Activated CD4-positive, alpha-beta T cell treated with anti-CD3 and anti-CD28 coated beads for 36 hours (primary cell): Measurements from ENCODE around the gene MICALL1. TPM values are rescaled to one million over a fixed set of nuclear protein-coding genes. Genes with fewer than 3 reads are reported as not detected.

Experiments used
- ATAC-seq: fragments of 200-7000 bp; cut with Tn5 transposase; one replicate; pipeline ENCODE4 v1.10.0; 2021; ENCODE audit warnings: mild to moderate bottlenecking, moderate library complexity
- CTCF ChIA-PET: fragments of 350-600 bp; sonication (Branson Sonifier 250); formaldehyde crosslinking; loops from one replicate; lab custom pipeline; 2021; ENCODE audit warnings: antibody characterized with exemption; lab: Charles Lee
- POLR2A ChIA-PET: fragments of 350-600 bp; sonication (Branson Sonifier 250); formaldehyde crosslinking; loops from one replicate; lab custom pipeline; 2021; ENCODE audit warnings: antibody characterized with exemption, inconsistent platforms; lab: Charles Lee
- DNase-seq: peaks from one replicate; pipeline ENCODE4 v3.0.0-alpha.2; 2020
- H3K27ac Mint-ChIP-seq: one replicate; pipeline ENCODE4 v1.8.0; 2021; ENCODE audit warnings: mixed read lengths
- H3K27me3 Mint-ChIP-seq: one replicate; pipeline ENCODE4 v1.8.0; 2021; ENCODE audit warnings: mixed read lengths
- H3K36me3 Mint-ChIP-seq: one replicate; pipeline ENCODE4 v1.8.0; 2021; ENCODE audit warnings: low read depth, mixed read lengths
- H3K4me1 Mint-ChIP-seq: one replicate; pipeline ENCODE4 v1.8.0; 2021; ENCODE audit warnings: mixed read lengths
- H3K4me3 Mint-ChIP-seq: one replicate; pipeline ENCODE4 v1.8.0; 2021; ENCODE audit warnings: mild to moderate bottlenecking, moderate library complexity, mixed read lengths
- H3K9me3 Mint-ChIP-seq: one replicate; pipeline ENCODE4 v1.8.0; 2021; ENCODE audit warnings: low read depth, mixed read lengths
- intact Hi-C, 2 experiments: fragments of 100-400 bp; cut with DNase I in 1 of 2; cut with micrococcal nuclease in 1 of 2; formaldehyde crosslinking; loops; one replicate each; pipeline versions ENCODE4 v1.14.2 to v1.15.1; 2022 to 2024; cut with DNase I, micrococcal nuclease
- microRNA-seq: library from miRNA; unstranded; fragments of <30 nt; microRNA quantifications from one replicate; pipeline ENCODE4 v1.2.0, GENCODE V29; 2021; ENCODE audit warnings: borderline replicate concordance
- total RNA-seq, 2 experiments: library from RNA; stranded (reverse); gene quantifications; one replicate each; pipeline ENCODE4 v1.2.3, GENCODE V29; 2021

Gene MICALL1
- total RNA-seq, 2 experiments from 2014 or later: 11.2 to 11.8 TPM

DNA sequence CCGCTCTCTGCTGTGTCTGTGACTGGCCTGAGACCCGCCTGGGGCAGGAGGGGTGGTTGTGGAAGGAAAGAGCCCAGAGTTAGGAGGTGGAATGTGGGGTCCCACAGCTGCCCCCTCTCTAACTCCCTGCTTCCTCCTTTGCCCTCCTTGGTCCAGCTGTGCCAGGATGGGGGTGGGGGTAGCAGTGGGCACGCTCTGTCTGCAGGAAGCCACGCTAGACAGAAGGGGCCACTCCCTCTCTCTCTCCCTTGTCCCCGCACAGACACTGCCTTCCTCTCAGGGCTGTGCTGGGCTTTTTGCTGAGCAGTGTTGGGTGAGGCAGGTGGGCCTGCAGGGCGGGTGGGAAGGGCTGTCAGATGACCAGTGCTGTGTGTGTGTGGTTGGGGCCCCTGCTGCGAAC is 80.3 kb downstream of the MICALL1 start:
- no peaks in the 10 kb centered on the region for H3K9me3 Mint-ChIP-seq
- no peaks in the 10 kb centered on the region for H3K4me1 Mint-ChIP-seq
- no peak for DNase-seq
- ChIA-PET POLR2A (no interaction called here), CTCF (no interaction called here)
- intact Hi-C loops: no loop called here
- H3K36me3 Mint-ChIP-seq: no peaks in the 10 kb centered on the region
- no peaks in the 10 kb centered on the region for H3K27me3 Mint-ChIP-seq
- H3K4me3 Mint-ChIP-seq: no peak overlapping the region
- no peak for ATAC-seq
- no peak overlapping the region for H3K27ac Mint-ChIP-seq

DNA sequence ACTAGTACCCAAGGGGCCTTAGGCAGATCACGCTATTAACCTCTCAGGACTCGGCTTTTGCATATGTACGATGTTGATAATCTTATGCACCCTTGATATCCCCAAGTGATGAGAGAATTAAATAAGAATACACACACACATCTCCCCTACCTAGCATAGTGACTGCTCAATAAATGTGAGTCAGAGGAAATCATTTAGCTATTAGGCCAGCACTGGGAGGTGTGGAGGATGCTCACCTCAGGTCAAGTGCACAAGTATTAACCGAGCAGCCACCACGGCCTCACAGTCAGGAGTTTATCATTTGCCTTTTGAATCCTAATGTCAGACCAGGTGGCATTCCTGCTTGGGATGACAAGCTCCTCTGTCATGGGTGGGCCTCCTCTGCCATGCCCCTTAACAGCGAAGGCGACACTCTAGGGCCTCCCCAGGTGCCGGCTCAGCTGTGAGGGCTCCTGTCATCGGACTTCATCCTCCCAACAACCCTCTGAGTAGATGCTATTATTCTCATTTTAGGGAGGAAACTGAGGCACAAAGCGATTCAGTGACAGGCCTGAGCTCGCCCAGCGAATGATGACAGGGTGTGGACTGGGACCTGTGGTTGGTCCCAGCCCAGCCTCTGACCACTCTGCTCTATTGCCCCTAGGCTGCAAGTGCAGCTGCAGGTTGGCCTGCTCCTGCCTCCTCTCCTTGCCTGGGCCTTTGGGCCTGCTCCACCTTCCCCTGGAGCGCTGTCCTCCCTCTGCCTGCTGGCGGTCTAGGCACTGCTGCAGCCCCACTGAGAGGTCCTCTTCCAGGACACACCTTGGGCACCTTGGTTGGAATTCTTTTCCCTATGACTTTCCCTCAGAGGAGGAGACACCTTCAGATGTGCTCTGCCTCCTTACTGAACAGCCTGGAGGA is 83.3 kb downstream of the MICALL1 start:
- intact Hi-C loops: loop anchor here in 1 of 2 experiments (10.0 kb wide), 1 partner anchor 55 kb away; no protein-coding TSS in a partner anchor
- Mint-ChIP-seq H3K4me1 (no peaks in the 10 kb centered on the region), H3K27ac (no peak overlapping the region), H3K9me3 (no peaks in the 10 kb centered on the region), H3K4me3 (no peak overlapping the region), H3K27me3 (no peaks in the 10 kb centered on the region), H3K36me3 (no peaks in the 10 kb centered on the region)
- CTCF ChIA-PET: interaction anchor here (0.6 kb wide), 1 partner anchor 24 kb away, joined by 3 read pairs; no protein-coding TSS in a partner anchor
- no peak for ATAC-seq
- POLR2A ChIA-PET: no interaction called here
- no peak for DNase-seq

DNA sequence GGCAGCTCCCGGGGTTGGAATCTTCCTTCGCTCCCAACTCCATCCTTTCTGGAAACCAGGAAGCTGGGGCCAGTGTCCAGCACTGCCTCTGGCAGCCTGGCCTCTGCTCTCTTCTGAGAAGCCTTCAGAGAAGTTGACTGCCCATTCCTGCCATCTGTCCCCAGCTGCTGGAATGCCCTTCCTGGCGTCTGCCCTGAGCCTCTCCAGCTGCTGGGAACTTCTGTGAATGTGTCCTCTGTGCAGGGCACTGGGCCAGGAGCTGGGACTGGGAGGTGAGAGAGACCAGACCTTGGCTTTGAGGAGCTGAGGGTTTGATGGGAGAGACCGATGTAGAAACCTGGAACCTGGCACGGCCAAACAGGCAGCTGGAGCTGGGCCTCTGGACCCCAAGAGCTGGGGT is 84.2 kb downstream of the MICALL1 start:
- CTCF ChIA-PET: no interaction called here
- no peak for ATAC-seq
- no peak overlapping the region for H3K4me3 Mint-ChIP-seq

DNA sequence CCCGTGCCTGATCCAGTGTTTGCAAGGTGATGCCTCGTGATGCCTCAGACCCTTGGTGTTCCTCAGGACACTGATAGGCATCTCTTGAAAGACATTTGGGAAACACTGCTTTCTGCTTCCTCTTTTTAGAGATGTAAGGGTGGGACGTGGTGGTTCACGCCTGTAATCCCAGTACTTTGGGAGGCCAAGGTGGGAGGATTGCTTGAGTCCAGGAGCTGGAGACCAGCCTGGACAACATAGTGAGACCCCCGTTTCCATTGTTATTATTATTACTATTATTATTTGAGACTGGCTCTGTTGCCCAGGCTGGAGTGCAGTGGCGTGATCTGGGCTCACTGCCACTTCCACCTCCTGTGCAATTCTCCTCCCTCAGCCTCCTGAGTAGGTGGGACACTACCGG is 84.8 kb downstream of the MICALL1 start:
- POLR2A ChIA-PET: no interaction called here
- Mint-ChIP-seq H3K4me1 (no peaks in the 10 kb centered on the region), H3K27me3 (no peaks in the 10 kb centered on the region), H3K4me3 (no peak overlapping the region), H3K9me3 (no peaks in the 10 kb centered on the region), H3K27ac (no peak overlapping the region), H3K36me3 (no peaks in the 10 kb centered on the region)
- CTCF ChIA-PET: no interaction called here
- DNase-seq (no peak), ATAC-seq (no peak)
- intact Hi-C loops: loop anchor here in 1 of 2 experiments (10.0 kb wide), 1 partner anchor 56 kb away; no protein-coding TSS in a partner anchor

More for the DNA sequence above, 84.2 kb downstream of the MICALL1 start:
- Mint-ChIP-seq H3K4me1 (no peaks in the 10 kb centered on the region), H3K9me3 (no peaks in the 10 kb centered on the region), H3K27ac (no peak overlapping the region), H3K27me3 (no peaks in the 10 kb centered on the region), H3K36me3 (no peaks in the 10 kb centered on the region)
- POLR2A ChIA-PET: interaction anchor here (0.6 kb wide), 1 partner anchor 12 kb away, joined by 5 read pairs; no protein-coding TSS in a partner anchor
- intact Hi-C loops: loop anchor here in 1 of 2 experiments (10.0 kb wide), 1 partner anchor 56 kb away; no protein-coding TSS in a partner anchor
- no peak for DNase-seq

DNA sequence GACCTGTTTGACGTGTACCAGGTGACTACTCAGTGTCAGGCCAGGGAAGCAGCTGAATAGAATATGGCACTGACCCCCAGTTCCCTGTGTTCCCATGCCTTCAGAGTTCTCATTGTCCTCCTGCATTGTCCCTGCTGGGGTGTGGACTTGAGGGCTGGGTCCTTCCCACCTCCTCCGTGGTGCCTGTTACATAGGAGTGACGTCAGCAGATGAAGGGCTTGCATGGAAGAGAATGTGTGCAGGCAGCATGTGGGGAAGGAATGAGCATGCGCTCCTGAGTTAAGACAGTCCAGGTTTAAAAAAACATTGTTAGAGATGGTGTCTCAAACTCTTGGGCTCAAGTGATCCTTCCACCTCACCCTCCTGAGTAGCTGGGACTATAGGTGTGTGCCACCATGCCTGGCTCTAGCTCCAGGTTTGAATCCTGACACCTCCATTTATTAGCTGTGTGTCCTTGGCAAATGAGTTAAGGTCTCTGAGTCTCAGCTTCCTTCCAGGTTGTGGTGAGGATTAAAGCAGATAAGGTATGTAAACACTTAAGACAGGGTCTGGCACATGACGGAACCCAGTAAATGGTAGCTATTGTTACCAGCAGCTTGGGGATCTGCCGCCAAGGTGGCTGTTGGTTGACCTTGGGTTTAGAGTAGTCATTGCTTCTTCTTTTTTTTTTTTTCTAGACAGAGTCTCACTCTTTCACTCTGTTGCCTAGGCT is 85.8 kb downstream of the MICALL1 start:
- no peaks in the 10 kb centered on the region for H3K4me1 Mint-ChIP-seq
- intact Hi-C loops: loop anchor here in 1 of 2 experiments (10.0 kb wide), 1 partner anchor 57 kb away; no protein-coding TSS in a partner anchor
- POLR2A ChIA-PET: no interaction called here

More for the DNA sequence above, 85.8 kb downstream of the MICALL1 start:
- no peaks in the 10 kb centered on the region for H3K9me3 Mint-ChIP-seq
- ATAC-seq (no peak), DNase-seq (no peak)
- H3K27ac Mint-ChIP-seq: no peak overlapping the region
- H3K36me3 Mint-ChIP-seq: no peaks in the 10 kb centered on the region
- no peak overlapping the region for H3K4me3 Mint-ChIP-seq
- CTCF ChIA-PET: no interaction called here
- H3K27me3 Mint-ChIP-seq: no peaks in the 10 kb centered on the region

Small RNAs within 50 kb of the gene (microRNA-seq; reads per million reads assigned to microRNA genes)
- gene MIR4534 (not detected), gene MIR6820 (5.6 reads per million, percentile 18 among the genes with 10 or more reads in this experiment)

Other genes starting within 250 kb of the MICALL1 start
- 10 to 100 TPM; 35.8 to 37.8 TPM for gene PDXP, start 247.6 kb upstream of the MICALL1 start, total RNA-seq
- 100 to 1,000 TPM; 522 to 663 TPM for gene LGALS1, start 230.7 kb upstream of the MICALL1 start, total RNA-seq
- 10 to 100 TPM; 37.1 to 42.3 TPM for gene NOL12, start 220.0 kb upstream of the MICALL1 start, total RNA-seq
- gene TRIOBP, start 209.2 kb upstream of the MICALL1 start, total RNA-seq: 10 to 100 TPM; 23.3 to 26.1 TPM
- gene GCAT, start 98.4 kb upstream of the MICALL1 start, total RNA-seq: 10 to 100 TPM; 21.3 to 22.4 TPM
- under 1 TPM in 1 of 2 experiments, not detected in 1; 0.21 TPM for gene GALR3, start 82.9 kb upstream of the MICALL1 start, total RNA-seq
- 10 to 100 TPM; 18.6 to 20.1 TPM for gene ANKRD54, start 62.0 kb upstream of the MICALL1 start, total RNA-seq
- 100 to 1,000 TPM; 632 to 670 TPM for gene EIF3L, start 56.9 kb upstream of the MICALL1 start, total RNA-seq
- under 1 TPM in 1 of 2 experiments, not detected in 1; 0.16 TPM for gene C22orf23, start 47.3 kb downstream of the MICALL1 start, total RNA-seq
- 10 to 100 TPM; 70.5 to 77.8 TPM for gene POLR2F, start 47.4 kb downstream of the MICALL1 start, total RNA-seq
- not detected for gene SOX10, start 78.3 kb downstream of the MICALL1 start, total RNA-seq
- gene PICK1, start 151.1 kb downstream of the MICALL1 start, total RNA-seq: 10 to 100 TPM; 14.9 to 17.2 TPM
- gene SLC16A8, start 177.9 kb downstream of the MICALL1 start, total RNA-seq: not detected
- gene BAIAP2L2, start 204.4 kb downstream of the MICALL1 start, total RNA-seq: under 1 TPM; 0.71 to 0.88 TPM